ENCODE data around the gene RTEL1.

The RTEL1 gene

GRCh38 chr20:63702036-63702665, 44.0 kb downstream of the RTEL1 start:
- Mint-ChIP-seq H3K9me3 (no peaks in the 10 kb centered on the region), H3K4me1 (peaks cover 64% of the 10 kb centered on the region), H3K27ac (peak overlapping the region in 1 of 2 donors; percentile 61), H3K27me3 (no peaks in the 10 kb centered on the region), H3K4me3 (no peak overlapping the region)
- ATAC-seq (no peak), DNase-seq (no peak)

DNA sequence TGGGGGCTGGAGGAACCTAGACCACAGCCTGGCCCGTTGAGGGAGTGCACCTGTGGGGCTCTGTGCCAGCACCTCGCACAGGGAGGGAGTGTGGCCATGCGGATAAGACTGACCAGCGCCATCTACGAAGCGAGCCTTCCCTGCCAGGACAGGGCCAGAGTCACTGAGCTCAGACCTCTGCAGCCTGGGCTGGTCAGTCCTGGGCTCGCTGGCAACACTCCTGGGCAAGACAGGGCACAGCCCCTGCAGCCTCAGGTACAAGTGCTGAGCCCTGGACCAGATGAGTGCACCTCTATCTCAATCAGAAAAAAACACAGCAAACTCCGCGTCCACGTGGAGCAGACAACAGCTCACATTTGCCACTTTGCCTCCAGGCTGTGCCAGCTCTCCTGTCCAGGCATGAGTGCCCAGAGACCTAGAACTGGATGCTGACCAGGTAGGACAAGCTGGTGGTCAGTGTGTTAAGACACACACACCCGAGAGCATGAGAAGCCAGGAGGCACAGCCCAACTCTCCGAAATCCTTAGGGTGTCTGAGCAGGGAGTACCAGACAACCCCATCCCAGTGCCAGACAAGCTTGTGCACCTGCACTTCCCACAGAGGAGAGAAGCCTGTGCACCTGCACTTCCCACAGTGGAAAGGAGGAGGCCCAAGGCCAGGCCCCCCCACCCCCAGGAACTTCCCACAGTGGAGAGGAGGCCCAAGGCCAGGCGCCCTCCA, 44.8 kb downstream of the RTEL1 start:
- DNase-seq, result no peak
- Mint-ChIP-seq H3K4me1 (peaks cover 56% of the 10 kb centered on the region), H3K9me3 (no peaks in the 10 kb centered on the region), H3K27ac (no peak overlapping the region), H3K4me3 (no peak overlapping the region), H3K27me3 (no peaks in the 10 kb centered on the region)
- ATAC-seq, result no peak

GRCh38 chr20:63703471-63703975, 45.4 kb downstream of the RTEL1 start:
- no peak overlapping the region for H3K4me3 Mint-ChIP-seq
- ATAC-seq (no peak), DNase-seq (no peak)
- no peaks in the 10 kb centered on the region for H3K9me3 Mint-ChIP-seq
- peak overlapping the region in 1 of 2 donors; percentile 67 for H3K27ac Mint-ChIP-seq
- no peaks in the 10 kb centered on the region for H3K27me3 Mint-ChIP-seq
- H3K4me1 Mint-ChIP-seq, result peaks cover 55% of the 10 kb centered on the region

GRCh38 chr20:63703976-63704748, 46.0 kb downstream of the RTEL1 start:
- no peak overlapping the region for H3K4me3 Mint-ChIP-seq
- peaks cover 55% of the 10 kb centered on the region for H3K4me1 Mint-ChIP-seq
- no peaks in the 10 kb centered on the region for H3K27me3 Mint-ChIP-seq
- peak overlapping the region in 1 of 2 donors; percentile 67 for H3K27ac Mint-ChIP-seq
- ATAC-seq, result no peak
- H3K9me3 Mint-ChIP-seq, result no peaks in the 10 kb centered on the region
- DNase-seq, result no peak

GRCh38 chr20:63704749-63705117, 46.6 kb downstream of the RTEL1 start:
- ATAC-seq (no peak), DNase-seq (no peak)
- no peak overlapping the region for H3K27ac Mint-ChIP-seq
- no peak overlapping the region for H3K4me3 Mint-ChIP-seq
- peaks cover 55% of the 10 kb centered on the region for H3K4me1 Mint-ChIP-seq
- no peaks in the 10 kb centered on the region for H3K27me3 Mint-ChIP-seq
- no peaks in the 10 kb centered on the region for H3K9me3 Mint-ChIP-seq

DNA sequence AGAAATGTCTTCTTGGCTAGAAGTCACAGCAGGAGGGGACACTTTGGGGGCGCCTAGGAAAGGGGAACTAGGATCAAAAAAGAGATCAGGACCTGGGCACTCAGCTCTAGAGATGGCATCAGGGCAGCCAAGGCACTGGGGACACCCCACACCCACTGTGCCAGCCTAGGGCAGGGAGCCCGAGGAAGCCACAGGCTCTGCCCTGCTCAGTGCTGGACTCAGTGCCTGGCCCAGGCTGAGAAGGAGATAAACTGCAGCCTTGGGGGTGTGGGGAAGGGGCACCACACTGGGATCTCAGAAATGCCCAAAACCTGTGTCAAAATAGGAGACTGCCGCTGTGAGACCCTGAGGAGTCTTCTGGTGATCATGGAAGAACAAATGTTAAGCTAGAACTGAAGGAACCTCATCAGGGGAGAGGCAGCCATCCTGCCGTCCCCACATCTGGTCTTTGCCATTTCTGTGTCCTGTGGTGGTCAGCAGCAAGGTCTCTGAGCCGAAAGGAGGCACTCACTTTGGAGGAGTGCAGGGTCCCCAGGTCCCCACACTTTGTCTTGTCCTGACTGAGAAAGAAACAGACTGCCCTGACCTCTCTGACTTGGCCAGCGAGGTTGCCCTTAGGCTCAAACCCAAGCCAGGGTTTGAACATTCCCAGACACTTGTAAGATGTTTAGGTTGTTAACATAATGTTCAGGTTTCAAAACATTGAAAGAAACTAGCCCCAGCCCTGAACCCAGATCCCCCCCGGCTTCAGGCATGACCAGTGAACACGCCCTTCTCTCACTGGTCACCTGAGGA, 47.3 kb downstream of the RTEL1 start:
- Mint-ChIP-seq H3K27me3 (no peaks in the 10 kb centered on the region), H3K4me1 (peaks cover 53% of the 10 kb centered on the region), H3K27ac (peak overlapping the region in 1 of 2 donors; percentile 4), H3K4me3 (peak overlapping the region in 1 of 2 donors; percentile 46), H3K9me3 (no peaks in the 10 kb centered on the region)
- no peak for ATAC-seq
- DNase-seq, result no peak

DNA sequence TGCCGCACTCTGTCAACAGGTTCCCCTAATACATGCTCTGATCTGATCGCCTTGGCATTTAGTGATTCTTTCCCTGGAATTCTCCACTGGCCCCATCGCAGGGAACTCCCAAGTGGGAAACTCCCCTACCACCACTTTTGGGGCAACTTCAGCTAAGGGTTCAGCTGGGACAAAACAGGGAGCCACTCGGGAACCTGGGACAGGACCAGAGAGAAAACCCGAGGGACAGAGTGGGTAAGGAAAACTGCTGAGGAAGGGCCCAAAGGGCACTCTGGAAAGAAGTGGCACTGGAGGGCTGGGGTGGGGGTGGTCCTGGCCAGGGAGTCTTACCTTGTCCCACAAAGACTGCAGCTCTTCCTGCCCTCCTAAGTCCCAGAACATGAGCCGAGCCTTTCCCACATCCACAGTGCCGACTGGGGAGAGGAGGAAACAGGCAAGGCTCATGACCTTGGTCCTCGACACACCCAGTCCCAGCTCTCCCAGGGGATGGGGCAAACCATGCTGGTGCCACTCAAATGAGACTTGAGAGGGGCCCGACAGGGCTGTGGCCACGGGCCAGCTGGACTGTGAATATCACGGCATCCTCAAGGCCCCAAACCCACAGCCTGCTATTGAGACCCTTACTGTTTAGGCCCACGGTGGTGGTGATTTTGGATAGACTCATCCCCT, 48.0 kb downstream of the RTEL1 start:
- H3K4me1 Mint-ChIP-seq, result peaks cover 56% of the 10 kb centered on the region
- no peaks in the 10 kb centered on the region for H3K27me3 Mint-ChIP-seq
- ATAC-seq, result no peak
- no peak for DNase-seq
- peak overlapping the region; percentile 89 to 94 for H3K4me3 Mint-ChIP-seq
- no peaks in the 10 kb centered on the region for H3K9me3 Mint-ChIP-seq
- peak overlapping the region; percentile 83 to 87 for H3K27ac Mint-ChIP-seq

GRCh38 chr20:63706852-63707557, 48.9 kb downstream of the RTEL1 start:
- H3K4me3 Mint-ChIP-seq, result peak overlapping the region; percentile 89 to 94
- no peaks in the 10 kb centered on the region for H3K9me3 Mint-ChIP-seq
- peak; percentile 60 to 63 for DNase-seq
- H3K4me1 Mint-ChIP-seq, result peaks cover 63% of the 10 kb centered on the region
- ATAC-seq, result peak; percentile 65
- peak overlapping the region; percentile 83 to 87 for H3K27ac Mint-ChIP-seq
- no peaks in the 10 kb centered on the region for H3K27me3 Mint-ChIP-seq

- Mint-ChIP-seq H3K27me3 (no peaks in the 10 kb centered on the region), H3K9me3 (peaks cover 0 to 6% of the 10 kb centered on the region in 2 donors), H3K4me3 (peak within 1 kb of the TSS; percentile 90 to 94), H3K27ac (peak within 1 kb of the TSS; percentile 87 to 88), H3K4me1 (peaks cover 70% of the 10 kb centered on the region)
- ATAC-seq, result peak; percentile 91
- DNase-seq, result peak; percentile 82 to 90
Measured at GRCh38 chr20:63707558-63708300, 49.6 kb downstream of the RTEL1 start, which contains the start of the genes ARFRP1 and ZGPAT. Gene ARFRP1 (minus strand): TSS chr20:63707976. CDS start chr20:63707091, 885 bp downstream. Gene ZGPAT (plus strand): TSS chr20:63708039. CDS start chr20:63708581, 542 bp downstream.

DNA sequence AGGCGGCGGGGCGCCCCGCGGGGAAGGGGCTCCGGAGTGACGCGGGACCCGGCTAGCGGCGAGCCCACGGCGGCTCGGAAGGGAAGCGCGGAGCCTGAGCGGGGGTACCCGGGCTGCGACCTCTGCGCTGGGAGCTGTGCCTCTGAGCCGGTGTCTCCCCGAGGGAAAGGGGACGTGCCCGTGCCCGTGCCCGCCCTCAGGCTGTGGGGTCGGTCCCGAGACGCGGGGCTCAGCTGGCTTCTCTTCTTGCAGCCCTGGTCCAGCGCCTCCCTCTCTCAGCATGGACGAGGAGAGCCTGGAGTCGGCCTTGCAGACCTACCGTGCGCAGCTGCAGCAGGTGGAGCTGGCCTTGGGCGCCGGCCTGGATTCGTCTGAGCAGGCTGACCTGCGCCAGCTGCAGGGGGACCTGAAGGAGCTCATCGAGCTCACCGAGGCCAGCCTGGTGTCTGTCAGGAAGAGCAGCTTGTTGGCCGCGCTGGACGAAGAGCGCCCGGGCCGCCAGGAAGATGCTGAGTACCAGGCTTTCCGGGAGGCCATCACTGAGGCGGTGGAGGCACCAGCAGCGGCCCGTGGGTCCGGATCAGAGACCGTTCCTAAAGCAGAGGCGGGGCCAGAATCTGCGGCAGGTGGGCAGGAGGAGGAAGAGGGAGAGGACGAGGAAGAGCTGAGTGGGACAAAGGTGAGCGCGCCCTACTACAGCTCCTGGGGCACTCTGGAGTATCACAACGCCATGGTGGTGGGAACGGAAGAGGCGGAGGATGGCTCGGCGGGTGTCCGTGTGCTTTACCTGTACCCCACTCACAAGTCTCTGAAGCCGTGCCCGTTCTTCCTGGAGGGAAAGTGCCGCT, 50.4 kb downstream of the RTEL1 start:
- DNase-seq, result peak in 1 of 2 donors; percentile 15
- Mint-ChIP-seq H3K4me3 (peak overlapping the region; percentile 89 to 90), H3K4me1 (peaks cover 70% of the 10 kb centered on the region), H3K9me3 (peaks cover 0 to 6% of the 10 kb centered on the region in 2 donors), H3K27me3 (no peaks in the 10 kb centered on the region), H3K27ac (peak overlapping the region; percentile 64 to 88)
- ATAC-seq, result peak; percentile 20

- Mint-ChIP-seq H3K4me1 (peaks cover 65% of the 10 kb centered on the region), H3K27ac (no peak overlapping the region), H3K9me3 (peaks cover 0 to 6% of the 10 kb centered on the region in 2 donors), H3K4me3 (peak overlapping the region; percentile 89 to 90), H3K27me3 (no peaks in the 10 kb centered on the region)
- DNase-seq (no peak), ATAC-seq (no peak)
Measured at GRCh38 chr20:63709149-63709527, 51.0 kb downstream of the RTEL1 start.

- Mint-ChIP-seq H3K4me1 (peaks cover 57% of the 10 kb centered on the region), H3K27ac (peak overlapping the region in 1 of 2 donors; percentile 19), H3K27me3 (no peaks in the 10 kb centered on the region), H3K9me3 (peaks cover 6 to 10% of the 10 kb centered on the region in 2 donors), H3K4me3 (peak overlapping the region in 1 of 2 donors; percentile 48)
- ATAC-seq (no peak), DNase-seq (no peak)
Measured at GRCh38 chr20:63711085-63711645, 53.1 kb downstream of the RTEL1 start.

Data from stimulated activated naive CD8-positive, alpha-beta T cell treated with anti-CD3 and anti-CD28 coated beads, Interleukin-15, amount 100 ng/mL, for 72 hours (primary cell).